GM12864 (cell line): ENCODE measurements around the gene TMEM231.
A peak's percentile ranks its signal among the peaks of the same experiment; 100 is the strongest.
"Not testable (repeated sequence)": the region's sequence is repeated elsewhere in the genome, so short reads cannot be mapped to it uniquely, and the experiment has no call there.

Experiments
- DNase-seq: peaks from one replicate; pipeline ENCODE4 v3.0.0-alpha.2; 2011; ENCODE audit warnings: low read depth
- H3K4me3 ChIP-seq: 2 replicates; pipeline ENCODE4 v1.5.1; 2011; ENCODE audit warnings: mild to moderate bottlenecking, low read depth, low read length, control low read depth
- CTCF ChIP-seq: IDR thresholded peaks from 2 replicates; pipeline ENCODE4 v1.5.1; 2011; ENCODE audit warnings: low read depth, mild to moderate bottlenecking, moderate library complexity, low read length, control low read depth, inconsistent platforms; ENCODE audit errors: missing control alignments

Gene TMEM231

GRCh38 chr16:75555707-75556430 lies at the start of gene TMEM231:
Gene TMEM231, minus strand, starts transcription at chr16:75556252. Its CDS starts 43 bp downstream, at chr16:75556209.
- peak; percentile 80 for DNase-seq
- peak within 1 kb of the TSS; percentile 70 for H3K4me3 ChIP-seq
- peak; percentile 24 for TF ChIP-seq CTCF

- TF ChIP-seq CTCF, result no peak
- no peak overlapping the region for H3K4me3 ChIP-seq
- DNase-seq, result no peak
Observed at GRCh38 chr16:75603241-75603640, 47.2 kb upstream of the TMEM231 start.

GRCh38 chr16:75599452-75600277 lies 43.6 kb upstream of the TMEM231 start:
- TF ChIP-seq CTCF, result no peak
- no peak overlapping the region for H3K4me3 ChIP-seq
- DNase-seq, result no peak

- DNase-seq, result no peak
- no peak overlapping the region for H3K4me3 ChIP-seq
- no peak for TF ChIP-seq CTCF
Observed at GRCh38 chr16:75593825-75594820, 38.1 kb upstream of the TMEM231 start.

- TF ChIP-seq CTCF, result no peak
- no peak for DNase-seq
- H3K4me3 ChIP-seq, result no peak overlapping the region
Observed at GRCh38 chr16:75593308-75593707, 37.3 kb upstream of the TMEM231 start.

GRCh38 chr16:75591927-75592326 lies 35.9 kb upstream of the TMEM231 start:
- H3K4me3 ChIP-seq, DNase-seq: not testable (repeated sequence)
